Mammary epithelial cell (primary cell): ENCODE data around the gene RDH11.

ENCODE experiments used
- CTCF ChIP-seq, 2 donors: IDR thresholded peaks in 1 of 2; conservative IDR thresholded peaks in 1 of 2; 2 replicates each; pipeline ENCODE4 v1.5.1; 2011 to 2012; ENCODE audit warnings: inconsistent platforms in 2 of 2, low read length in 2 of 2, mild to moderate bottlenecking in 2 of 2, control low read depth in 1 of 2, low read depth in 1 of 2; ENCODE audit not compliant: insufficient read depth in 1 of 2; ENCODE audit errors: extremely low read depth in 1 of 2
- EZH2 ChIP-seq: IDR thresholded peaks from 2 replicates; pipeline ENCODE4 v1.6.1; 2012; ENCODE audit warnings: low read length, inconsistent platforms, borderline replicate concordance

- TF ChIP-seq CTCF (conservative IDR thresholded peaks at IDR 0.05 in 1 of 2, IDR thresholded peaks at IDR 0.05 in 1 of 2; ENCODE audit: extremely low read depth in 1 of 2, insufficient read depth in 1 of 2, low read depth in 1 of 2, low read length in 2 of 2) = no peak
- no peak for TF ChIP-seq EZH2
These were observed 27.0 kb downstream of the RDH11 start for GRCh38 chr14:67668559-67668958.
